ENCODE measurements around the gene HYDIN. TPM values are rescaled to one million over a fixed set of nuclear protein-coding genes. Genes with fewer than 3 reads are reported as not detected.

Gene HYDIN
- polyA plus RNA-seq, 2 of the 4 experiments (the other 2 are of a cell fraction) = 0.23 to 0.41 TPM

- DNase-seq (ENCODE audit: low read depth in 1 of 2, low spot score in 1 of 2) (no peak), ATAC-seq (no peak), FAIRE-seq (no peak)
- H3K4me2 ChIP-seq = no peak overlapping the region
- ChIA-PET POLR2A (no interaction called here), CTCF (no interaction called here)
- H3K4me1 ChIP-seq = no peaks in the 10 kb centered on the region
- WGBS (ENCODE audit: missing lambda C conversion rate) = 11% methylated on average over 5 of the region's 5 CpGs
- no peak overlapping the region for H3K27ac ChIP-seq
- H3K9me3 ChIP-seq = no peaks in the 10 kb centered on the region
- H3K4me3 ChIP-seq = no peak overlapping the region
- TF ChIP-seq CBX2 (IDR thresholded peaks at IDR 0.05; ENCODE audit: borderline replicate concordance, low read depth) (no peak), CBX8 (IDR thresholded peaks at IDR 0.05) (no peak), MYC (IDR thresholded peaks at IDR 0.05; ENCODE audit: borderline replicate concordance, low read length) (no peak), HES2 (IDR thresholded peaks at IDR 0.05) (no peak), NPAS2 (CRISPR knock-in tag; IDR thresholded peaks at IDR 0.05; ENCODE audit: borderline replicate concordance) (no peak), KDM5A (IDR thresholded peaks at IDR 0.05) (no peak), HEYL (CRISPR knock-in tag; IDR thresholded peaks at IDR 0.05) (no peak), TP53 (CRISPR knock-in tag; IDR thresholded peaks at IDR 0.05) (no peak)
Observed at GRCh38 chr16:71262391-71262790, 31.9 kb upstream of the HYDIN start.

GRCh38 chr16:71260995-71261394 is 30.5 kb upstream of the HYDIN start:
- Histone ChIP-seq H3K4me1 (no peaks in the 10 kb centered on the region), H3K27ac (no peak overlapping the region), H3K4me2 (no peak overlapping the region), H3K9me3 (no peaks in the 10 kb centered on the region), H3K4me3 (no peak overlapping the region)
- FAIRE-seq (no peak), DNase-seq (ENCODE audit: low read depth in 1 of 2, low spot score in 1 of 2) (no peak), ATAC-seq (no peak)
- ChIA-PET CTCF (no interaction called here), POLR2A (no interaction called here)
- TF ChIP-seq BCL3 (IDR thresholded peaks at IDR 0.05) (no peak), FOSB (CRISPR knock-in tag; IDR thresholded peaks at IDR 0.05) (no peak), MYC (IDR thresholded peaks at IDR 0.05; ENCODE audit: borderline replicate concordance, low read length) (no peak), NR3C1 (IDR thresholded peaks at IDR 0.05) (no peak), EP300 (IDR thresholded peaks at IDR 0.05) (no peak), CHD4 (IDR thresholded peaks at IDR 0.05; ENCODE audit: borderline replicate concordance) (no peak), POLR2AphosphoS2 (conservative IDR thresholded peaks at IDR 0.05; ENCODE audit: low read length) (no peak), HEYL (CRISPR knock-in tag; IDR thresholded peaks at IDR 0.05) (no peak), CBX8 (IDR thresholded peaks at IDR 0.05) (no peak), MAX (IDR thresholded peaks at IDR 0.05) (no peak), RARB (CRISPR knock-in tag; IDR thresholded peaks at IDR 0.05) (no peak), JUNB (IDR thresholded peaks at IDR 0.05) (no peak), ZSCAN20 (CRISPR knock-in tag; IDR thresholded peaks at IDR 0.05) (no peak), POLR2A (IDR thresholded peaks at IDR 0.05; ENCODE audit: low read length) (no peak), ELK1 (IDR thresholded peaks at IDR 0.05; ENCODE audit: low read depth, low read length) (no peak), TP53 (CRISPR knock-in tag; IDR thresholded peaks at IDR 0.05) (no peak), HOXB5 (CRISPR knock-in tag; IDR thresholded peaks at IDR 0.05) (no peak), CEBPB (IDR thresholded peaks at IDR 0.05) (no peak), CTCF (IDR thresholded peaks at IDR 0.05) (no peak), FOXS1 (CRISPR knock-in tag; IDR thresholded peaks at IDR 0.05) (no peak)

Measured in A549 (cell line).